NCI-H2107 treated with DMSO at 0.1 percent for 48 hours (cell line): ENCODE results near the gene CTAGE1.

Experiments
- DNase-seq: peaks from one replicate; lab custom pipeline; 2025; ENCODE audit not compliant: unreplicated experiment; lab: John Stamatoyannopoulos, UW

CTAGE1 gene

GRCh38 chr18:22391407-22392345 is 26.0 kb downstream of the CTAGE1 start:
- no peak for DNase-seq

DNA sequence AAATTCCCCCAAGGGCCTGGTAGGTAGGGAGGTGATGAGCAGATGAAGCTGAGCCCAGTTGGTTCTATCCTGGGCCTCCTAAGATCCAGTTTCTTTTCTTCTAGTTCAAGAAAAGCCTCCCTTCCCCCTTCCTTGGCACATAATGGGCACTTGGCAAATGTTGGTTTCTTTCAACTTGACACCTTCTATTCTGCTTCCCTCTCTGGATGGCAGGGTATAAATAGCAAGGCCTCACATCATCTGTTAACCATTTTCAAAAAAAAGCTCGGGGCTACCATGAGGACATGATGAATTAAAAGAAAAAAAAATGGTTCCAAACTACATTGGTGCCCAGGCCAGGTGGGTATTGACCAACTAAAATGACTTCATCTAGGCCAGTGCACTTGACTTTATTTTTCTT is 29.9 kb downstream of the CTAGE1 start:
- no peak for DNase-seq

DNA sequence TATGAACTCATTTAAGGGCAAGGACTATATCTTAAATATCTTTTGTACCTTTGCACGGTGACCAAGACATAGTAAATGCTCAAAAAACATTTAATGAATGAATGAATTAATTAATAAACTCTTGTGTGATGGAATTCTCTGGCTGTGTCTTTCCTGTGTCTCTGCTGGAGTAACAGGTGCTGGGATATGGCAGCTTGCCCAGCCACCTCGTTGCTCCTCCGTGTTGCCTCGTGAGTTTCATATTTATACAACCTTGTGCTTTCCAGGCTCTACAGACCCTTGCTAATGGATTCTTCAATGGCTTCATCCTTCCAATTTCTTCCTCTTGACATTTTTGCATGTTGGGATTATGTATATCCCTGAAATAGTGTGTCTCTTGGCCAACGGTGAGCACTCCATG is 30.4 kb downstream of the CTAGE1 start:
- DNase-seq = no peak

GRCh38 chr18:22385718-22386117 is 32.0 kb downstream of the CTAGE1 start:
- DNase-seq = no peak

- no peak for DNase-seq
Observed at GRCh38 chr18:22378672-22379282, 38.9 kb downstream of the CTAGE1 start.

DNA sequence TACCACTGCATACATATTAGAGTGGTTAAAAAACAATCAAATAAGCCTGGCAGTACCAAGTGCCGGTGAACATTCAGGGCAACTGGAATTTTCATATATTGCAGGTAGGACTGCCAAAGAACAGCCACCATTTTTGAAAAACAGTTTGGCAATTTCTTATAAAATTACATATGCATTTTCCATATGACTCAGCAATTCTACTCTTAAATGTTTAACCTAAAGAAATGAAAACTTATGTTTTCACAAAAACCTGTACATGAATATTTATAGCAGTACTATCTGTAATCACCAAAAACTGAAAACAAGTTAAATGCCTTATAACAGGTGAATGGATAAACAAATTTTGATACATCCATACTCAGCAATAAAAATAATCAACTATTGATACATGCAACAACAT is 39.9 kb downstream of the CTAGE1 start:
- no peak for DNase-seq

DNA sequence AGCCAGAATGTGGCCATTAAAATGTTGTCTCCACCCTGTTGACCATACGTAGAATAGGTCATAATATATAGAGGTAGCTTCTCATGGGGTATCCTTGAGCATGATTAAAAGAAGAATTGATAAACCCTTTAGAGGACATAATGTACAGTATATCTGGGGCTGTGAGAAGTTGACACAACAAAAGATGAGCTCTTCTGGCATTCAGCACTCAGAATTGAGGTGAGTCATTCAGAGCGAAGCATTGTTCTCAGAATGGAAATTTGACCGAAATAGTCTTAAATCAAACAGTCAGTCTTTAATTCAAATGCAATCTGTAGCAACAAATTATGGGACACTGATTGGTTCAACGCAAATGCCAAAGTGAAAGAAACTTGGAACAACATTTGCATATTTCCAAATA is 47.3 kb downstream of the CTAGE1 start:
- DNase-seq = no peak

DNA sequence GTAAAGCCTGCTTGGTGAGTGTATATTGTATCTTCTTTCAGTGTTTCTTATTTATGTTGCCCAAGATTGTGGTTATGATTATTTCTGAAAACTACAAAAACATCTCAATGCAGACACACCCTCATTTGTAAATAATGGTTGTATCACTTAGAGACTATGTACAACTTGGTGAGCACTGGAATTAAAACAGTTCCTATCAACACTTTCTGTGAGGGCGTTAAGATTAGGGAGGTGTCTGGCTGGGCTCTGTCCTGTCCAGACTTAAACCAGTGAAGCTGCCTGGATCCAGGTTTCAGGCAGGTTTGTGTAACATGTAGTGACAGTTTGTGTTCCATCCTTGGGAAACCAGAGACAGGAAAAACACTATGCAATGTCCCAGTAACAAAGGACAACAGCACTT is 49.7 kb downstream of the CTAGE1 start:
- DNase-seq = no peak

DNA sequence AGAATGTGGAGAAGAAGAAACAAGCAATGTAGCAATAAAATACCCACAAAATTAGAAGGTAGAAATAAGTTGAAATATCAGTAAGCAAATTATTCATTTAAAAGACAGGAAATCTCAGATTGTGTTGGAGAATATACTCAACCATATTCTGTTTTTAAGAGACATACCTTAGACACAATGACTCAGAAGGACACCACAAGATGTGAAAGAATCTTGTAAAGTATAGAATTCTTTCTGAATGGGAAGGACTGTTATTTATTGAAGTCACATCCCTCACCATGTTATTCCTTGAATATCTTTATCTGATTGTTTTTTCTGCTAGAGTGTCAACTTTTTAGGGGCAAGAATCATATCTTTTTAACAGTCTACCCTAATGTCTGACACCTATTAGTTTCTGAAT is 50.4 kb downstream of the CTAGE1 start:
- DNase-seq = no peak

- no peak for DNase-seq
Observed at GRCh38 chr18:22363867-22364463, 53.8 kb downstream of the CTAGE1 start.
